IMR-90 (cell line): ENCODE results near the gene CLDN10. TPM values are rescaled to one million over a fixed set of nuclear protein-coding genes. Genes with fewer than 3 reads are reported as not detected.

Experiments
- ATAC-seq: fragments of 200-7000 bp; cut with Tn5 transposase; 2 replicates; pipeline ENCODE4 v1.9.1; 2020; ENCODE audit warnings: low read depth, mild to moderate bottlenecking, moderate library complexity
- BruUV-seq: library from RNA; stranded (reverse); fragments of 400-500 nt; replicated peaks from 2 replicates; lab custom pipeline; 2021; lab: Mats Ljungman, UMichigan
- CTCF ChIA-PET: fragments of 300-600 bp; formaldehyde crosslinking; extraction: SDS; loops from one replicate; lab custom pipeline; 2021; ENCODE audit warnings: antibody characterized with exemption; lab: Yijun Ruan, JAX
- POLR2A ChIA-PET: fragments of 300-600 bp; sonication (Branson Sonifier 250); formaldehyde crosslinking; loops from one replicate; lab custom pipeline; 2022; ENCODE audit warnings: antibody characterized with exemption; ENCODE audit not compliant: unreplicated experiment; lab: Charles Lee
- DNase-seq: peaks from one replicate; pipeline ENCODE4 v3.0.0; 2013
- H2AFZ ChIP-seq: replicated peaks from 2 replicates; pipeline ENCODE3; 2013; ENCODE audit warnings: low read length, mild to moderate bottlenecking; ENCODE audit not compliant: poor library complexity
- H2AK5ac ChIP-seq: 2 replicates; pipeline ENCODE4 v1.6.1; 2013; ENCODE audit warnings: low read depth, low read length, inconsistent platforms
- H2AK9ac ChIP-seq: replicated peaks from 2 replicates; pipeline ENCODE3; 2013; ENCODE audit warnings: mild to moderate bottlenecking, low read depth, low read length, moderate library complexity; ENCODE audit not compliant: poor library complexity
- H2BK120ac ChIP-seq: 2 replicates; pipeline ENCODE4 v1.6.1; 2013; ENCODE audit warnings: low read depth, low read length, inconsistent platforms
- H2BK15ac ChIP-seq: 3 replicates; pipeline ENCODE4 v1.6.1; 2013; ENCODE audit warnings: low read depth, low read length, inconsistent platforms
- H2BK20ac ChIP-seq: 2 replicates; pipeline ENCODE4 v1.6.1; 2013; ENCODE audit warnings: low read depth, mild to moderate bottlenecking, inconsistent platforms, low read length, moderate library complexity
- H2BK5ac ChIP-seq: 2 replicates; pipeline ENCODE4 v1.6.1; 2013; ENCODE audit warnings: mild to moderate bottlenecking, low read depth, low read length, inconsistent platforms; ENCODE audit not compliant: poor library complexity, severe bottlenecking
- H3K14ac ChIP-seq: replicated peaks from 2 replicates; pipeline ENCODE4 v1.6.1; 2013; ENCODE audit warnings: low read depth, low read length, inconsistent platforms
- H3K18ac ChIP-seq: 2 replicates; pipeline ENCODE4 v1.6.1; 2013; ENCODE audit warnings: low read depth, low read length, control low read depth
- H3K23ac ChIP-seq: 2 replicates; pipeline ENCODE4 v1.6.1; 2013; ENCODE audit warnings: low read depth, low read length, inconsistent platforms
- H3K27ac ChIP-seq: 2 replicates; pipeline ENCODE4 v1.5.1; 2013; ENCODE audit warnings: mild to moderate bottlenecking, control low read depth, low read length; ENCODE audit not compliant: insufficient read depth
- H3K27me3 ChIP-seq: 2 replicates; pipeline ENCODE4 v1.6.1; 2013; ENCODE audit warnings: low read length; ENCODE audit not compliant: control insufficient read depth, insufficient read depth
- H3K36me3 ChIP-seq: 2 replicates; pipeline ENCODE4 v1.6.1; 2013; ENCODE audit warnings: low read length, mixed read lengths; ENCODE audit not compliant: control insufficient read depth, insufficient read depth
- H3K4ac ChIP-seq: 2 replicates; pipeline ENCODE4 v1.6.1; 2013; ENCODE audit warnings: low read depth, low read length, inconsistent platforms
- H3K4me1 ChIP-seq: 2 replicates; pipeline ENCODE4 v1.6.1; 2013; ENCODE audit warnings: low read length, mixed read lengths; ENCODE audit not compliant: control insufficient read depth, insufficient read depth
- H3K4me2 ChIP-seq: 2 replicates; pipeline ENCODE4 v1.6.1; 2013; ENCODE audit warnings: low read depth, mild to moderate bottlenecking, control low read depth, low read length, moderate library complexity
- H3K4me3 ChIP-seq: 2 replicates; pipeline ENCODE4 v1.5.1; 2013; ENCODE audit warnings: low read depth, mild to moderate bottlenecking, control low read depth, low read length, moderate library complexity; ENCODE audit not compliant: insufficient read depth
- H3K56ac ChIP-seq: 2 replicates; pipeline ENCODE4 v1.6.1; 2013; ENCODE audit warnings: low read length, inconsistent platforms; ENCODE audit not compliant: insufficient read depth; ENCODE audit errors: extremely low read depth
- H3K79me1 ChIP-seq, 2 experiments: 2 replicates each; pipeline ENCODE4 v1.6.1; 2013; ENCODE audit warnings: low read length in 2 of 2, inconsistent platforms in 1 of 2, low read depth in 1 of 2
- H3K9ac ChIP-seq: 2 replicates; pipeline ENCODE4 v1.6.1; 2013; ENCODE audit warnings: low read depth, low read length, control low read depth
- H3K9me1 ChIP-seq: 2 replicates; pipeline ENCODE4 v1.6.1; 2013; ENCODE audit warnings: low read length, inconsistent platforms; ENCODE audit not compliant: insufficient read depth
- H3K9me3 ChIP-seq: 2 replicates; pipeline ENCODE4 v1.6.1; 2013; ENCODE audit warnings: low read length; ENCODE audit not compliant: control insufficient read depth, insufficient read depth
- H4K20me1 ChIP-seq: 2 replicates; pipeline ENCODE4 v1.6.1; 2013; ENCODE audit warnings: low read length, inconsistent platforms; ENCODE audit not compliant: insufficient read depth
- H4K5ac ChIP-seq: 2 replicates; pipeline ENCODE4 v1.6.1; 2013; ENCODE audit warnings: mild to moderate bottlenecking, low read depth, low read length, control low read depth
- H4K8ac ChIP-seq, 2 experiments: 2 replicates each; pipeline ENCODE4 v1.6.1; 2013; ENCODE audit warnings: low read depth in 2 of 2, low read length in 2 of 2, control low read depth in 1 of 2, inconsistent platforms in 1 of 2
- H4K91ac ChIP-seq: 2 replicates; pipeline ENCODE4 v1.6.1; 2013; ENCODE audit warnings: low read depth, low read length, inconsistent platforms; ENCODE audit not compliant: insufficient read depth
- BHLHE40 ChIP-seq: fragments of 150-350 bp; IDR thresholded peaks from 2 replicates; pipeline ENCODE4 v1.6.1; 2016; ENCODE audit warnings: mild to moderate bottlenecking, low read depth, low read length
- CHD1 ChIP-seq: IDR thresholded peaks from 2 replicates; pipeline ENCODE4 v1.6.1; 2012; ENCODE audit warnings: low read depth, low read length, improper control_type of control experiment
- CTCF ChIP-seq: conservative IDR thresholded peaks from 2 replicates; pipeline ENCODE4 v1.5.1; 2012; ENCODE audit warnings: mild to moderate bottlenecking, low read depth, low read length, improper control_type of control experiment
- ELK1 ChIP-seq: fragments of 150-350 bp; IDR thresholded peaks from 2 replicates; pipeline ENCODE4 v1.6.1; 2016; ENCODE audit warnings: low read depth, mild to moderate bottlenecking, low read length, moderate library complexity, borderline replicate concordance
- MAFK ChIP-seq: IDR thresholded peaks from 2 replicates; pipeline ENCODE4 v1.6.1; 2012; ENCODE audit warnings: low read depth, low read length, improper control_type of control experiment
- NFE2L2 ChIP-seq: fragments of 150-350 bp; IDR thresholded peaks from 2 replicates; pipeline ENCODE4 v1.6.1; 2016; ENCODE audit warnings: low read depth, mild to moderate bottlenecking, low read length
- POLR2A ChIP-seq: IDR thresholded peaks from 2 replicates; pipeline ENCODE4 v1.6.1; 2012; ENCODE audit warnings: mild to moderate bottlenecking, low read depth, low read length
- RCOR1 ChIP-seq: IDR thresholded peaks from 2 replicates; pipeline ENCODE4 v1.6.1; 2012; ENCODE audit warnings: mild to moderate bottlenecking, low read length, improper control_type of control experiment; ENCODE audit not compliant: insufficient replicate concordance
- RFX5 ChIP-seq: IDR thresholded peaks from 2 replicates; pipeline ENCODE4 v1.8.0; 2012; ENCODE audit warnings: low read depth, mild to moderate bottlenecking, low read length, moderate library complexity
- USF2 ChIP-seq: fragments of 150-350 bp; IDR thresholded peaks from 2 replicates; pipeline ENCODE4 v1.6.1; 2017; ENCODE audit warnings: mild to moderate bottlenecking, antibody characterized with exemption, low read length, low read depth
- WGBS, 2 experiments: methylation state at CpG; one replicate each; pipeline versions ENCODE4 v1.1.5 to v1.1.7; 2013; ENCODE audit warnings: missing lambda C conversion rate in 2 of 2; ENCODE audit not compliant: insufficient read length in 1 of 2; ENCODE audit errors: extremely low coverage in 2 of 2; 5-methylcytosine and 5-hydroxymethylcytosine counted together
- dilution Hi-C: fragments of 300-500 bp; cut with HindIII; formaldehyde crosslinking; loops from one replicate; pipeline ENCODE4 v1.14.3; 2018; ENCODE audit warnings: low sequenced_read_pairs; ENCODE audit not compliant: unreplicated experiment
- in situ Hi-C: fragments of 300-500 bp; cut with MboI; formaldehyde crosslinking; loops from 3 replicates; pipeline ENCODE4 v1.14.3; 2019; ENCODE audit warnings: low sequenced_read_pairs, inconsistent platforms, mixed read lengths
- intact Hi-C: fragments of 100-400 bp; cut with micrococcal nuclease; formaldehyde crosslinking; loops from 2 replicates; pipeline ENCODE4 v1.10.0; 2022
- polyA plus RNA-seq, 3 experiments: library from polyadenylated mRNA; depleted of rRNA; stranded (reverse); fragments of >200 nt; gene quantifications; 2 replicates each; pipeline ENCODE4 v1.2.3, GENCODE V29; 2012; ENCODE audit warnings: low replicate concordance in 1 of 3
- total RNA-seq: library from RNA; depleted of rRNA; stranded (reverse); fragments of >200 nt; gene quantifications from 2 replicates; pipeline ENCODE4 v1.2.3, GENCODE V29; 2012

CLDN10 gene
- total and polyA plus RNA-seq, 2 of the 4 experiments (the other 2 are of a cell fraction): not detected

GRCh38 chr13:95505265-95505664 is 47.3 kb upstream of the CLDN10 start:
- ChIA-PET CTCF (no interaction called here), POLR2A (no interaction called here)
- intact Hi-C loops: no loop called here
- Histone ChIP-seq H3K27ac (no peak overlapping the region), H2AK5ac (no peak overlapping the region), H3K4ac (no peak overlapping the region), H2AK9ac (no peak overlapping the region), H3K56ac (no peak overlapping the region), H2BK120ac (no peak overlapping the region), H3K4me1 (no peaks in the 10 kb centered on the region), H2BK20ac (no peak overlapping the region), H3K9ac (no peak overlapping the region), H2BK15ac (no peak overlapping the region), H3K9me1 (peaks cover 3% of the 10 kb centered on the region), H3K18ac (no peak overlapping the region), H3K23ac (no peak overlapping the region), H3K79me1 (no peaks in the 10 kb centered on the region), H3K36me3 (no peaks in the 10 kb centered on the region), H4K5ac (no peak overlapping the region), H4K8ac (no peak overlapping the region), H3K27me3 (peaks cover 5% of the 10 kb centered on the region), H4K91ac (no peak overlapping the region), H2BK5ac (no peak overlapping the region), H3K9me3 (peaks cover 3% of the 10 kb centered on the region; the same call in 1 of the 2 replicates), H2AFZ (no peak overlapping the region), H3K4me2 (no peak overlapping the region), H3K4me3 (no peak overlapping the region), H3K14ac (no peak overlapping the region), H4K20me1 (no peaks in the 10 kb centered on the region)
- ATAC-seq (no peak), DNase-seq (no peak)
- WGBS, 2 experiments: no CpG with 5 or more reads among the region's 3 CpGs
- BruUV-seq: no TSS peak
- in situ Hi-C loops: no loop called here
- dilution Hi-C loops: no loop called here
- TF ChIP-seq ELK1 (no peak), NFE2L2 (no peak), USF2 (no peak), RFX5 (no peak), RCOR1 (no peak), MAFK (no peak), BHLHE40 (no peak), CHD1 (no peak), CTCF (no peak), POLR2A (no peak)
